ENCODE results near the gene SPAG4.

The SPAG4 gene

DNA sequence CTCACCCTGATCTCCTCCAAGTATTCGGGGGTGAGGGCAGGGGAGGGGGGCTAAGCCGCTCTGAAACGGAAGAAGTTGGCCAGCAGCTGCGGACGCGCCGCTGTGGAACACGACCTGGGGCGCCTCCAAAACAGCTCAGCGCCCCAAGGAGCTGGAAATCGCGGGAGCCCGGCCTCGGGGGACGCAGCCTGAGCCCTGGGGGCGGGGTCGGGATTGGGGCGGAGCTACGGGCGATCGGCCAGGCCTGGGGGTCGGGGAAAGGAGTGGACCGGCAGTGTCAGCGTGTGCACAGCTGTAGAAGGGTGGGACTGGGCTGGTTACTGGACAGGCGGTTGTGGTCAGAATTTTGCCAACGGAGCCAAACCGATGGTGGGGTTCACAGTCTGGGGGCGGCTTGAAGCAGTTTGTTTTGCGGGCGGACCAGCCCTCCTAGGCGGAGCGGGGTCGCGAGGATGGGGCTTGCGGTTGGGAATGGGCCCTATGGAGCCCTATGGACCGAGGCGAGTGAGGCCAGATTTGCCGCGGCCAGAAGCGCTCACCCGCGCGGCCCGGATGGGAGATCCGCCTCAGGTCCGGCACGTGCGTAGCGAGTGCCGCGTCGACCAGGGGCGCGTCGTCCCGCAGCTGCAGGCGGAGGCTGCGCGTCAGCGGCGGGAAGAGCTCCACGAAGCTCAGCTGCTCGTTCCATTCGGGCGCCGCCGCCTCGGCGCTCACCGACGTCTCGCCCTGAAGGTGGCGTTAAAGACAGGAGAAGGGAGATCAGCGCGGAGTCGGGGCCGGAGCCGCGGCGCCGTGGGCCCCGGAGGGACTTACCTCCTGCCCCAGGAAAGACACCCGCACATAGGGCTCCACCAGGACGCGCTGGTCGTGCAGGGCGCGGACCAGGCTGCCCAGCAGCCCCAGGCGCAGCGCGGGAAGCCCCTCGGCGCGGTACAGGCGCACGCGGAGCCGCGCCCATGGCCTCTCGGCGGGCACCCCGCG lies 14.3 kb upstream of the SPAG4 start:
- Histone ChIP-seq H3K4me1 (ENCODE audit: insufficient read depth, low read length) (no peaks in the 10 kb centered on the region), H3K4me3 (ENCODE audit: low read depth in 1 of 2, low read length in 2 of 2) (peak overlapping the region; percentile 45 to 78), H3K27me3 (ENCODE audit: control insufficient read depth in 1 of 2, insufficient read depth in 2 of 2, low read length in 2 of 2) (peaks cover 0 to 24% of the 10 kb centered on the region in 2 donors), H3K27ac (ENCODE audit: low read depth, low read length) (no peak overlapping the region), H3K36me3 (ENCODE audit: insufficient read depth, low read length) (no peaks in the 10 kb centered on the region), H3K9ac (ENCODE audit: low read length) (no peak overlapping the region), H3K9me3 (ENCODE audit: low read length) (no peaks in the 10 kb centered on the region)

DNA sequence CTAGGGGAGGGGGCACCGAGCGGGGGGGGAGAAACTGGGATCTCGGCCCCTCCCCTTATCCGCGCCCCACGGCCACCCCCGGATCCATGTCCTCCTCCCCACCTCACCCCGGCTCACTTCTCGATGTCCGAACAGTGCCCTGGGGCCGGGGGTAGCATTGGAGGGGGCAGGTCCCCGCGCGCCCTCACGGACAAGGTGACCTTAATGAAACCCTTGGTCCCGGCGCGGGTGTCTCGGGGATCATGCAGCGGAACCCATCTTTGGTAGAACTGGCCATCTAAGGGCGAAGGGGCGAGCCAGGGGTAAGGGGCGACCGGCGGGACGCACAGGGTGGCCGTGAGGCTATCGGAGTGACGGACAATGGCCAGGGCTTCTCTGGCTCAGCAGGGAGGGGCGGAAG lies 13.6 kb upstream of the SPAG4 start:
- Histone ChIP-seq H3K27me3 (ENCODE audit: control insufficient read depth in 1 of 2, insufficient read depth in 2 of 2, low read length in 2 of 2) (peaks cover 0 to 24% of the 10 kb centered on the region in 2 donors), H3K36me3 (ENCODE audit: insufficient read depth, low read length) (no peaks in the 10 kb centered on the region), H3K4me3 (ENCODE audit: low read depth in 1 of 2, low read length in 2 of 2) (peak overlapping the region; percentile 45 to 78), H3K9ac (ENCODE audit: low read length) (no peak overlapping the region), H3K9me3 (ENCODE audit: low read length) (no peaks in the 10 kb centered on the region), H3K4me1 (ENCODE audit: insufficient read depth, low read length) (no peaks in the 10 kb centered on the region), H3K27ac (ENCODE audit: low read depth, low read length) (no peak overlapping the region)

DNA sequence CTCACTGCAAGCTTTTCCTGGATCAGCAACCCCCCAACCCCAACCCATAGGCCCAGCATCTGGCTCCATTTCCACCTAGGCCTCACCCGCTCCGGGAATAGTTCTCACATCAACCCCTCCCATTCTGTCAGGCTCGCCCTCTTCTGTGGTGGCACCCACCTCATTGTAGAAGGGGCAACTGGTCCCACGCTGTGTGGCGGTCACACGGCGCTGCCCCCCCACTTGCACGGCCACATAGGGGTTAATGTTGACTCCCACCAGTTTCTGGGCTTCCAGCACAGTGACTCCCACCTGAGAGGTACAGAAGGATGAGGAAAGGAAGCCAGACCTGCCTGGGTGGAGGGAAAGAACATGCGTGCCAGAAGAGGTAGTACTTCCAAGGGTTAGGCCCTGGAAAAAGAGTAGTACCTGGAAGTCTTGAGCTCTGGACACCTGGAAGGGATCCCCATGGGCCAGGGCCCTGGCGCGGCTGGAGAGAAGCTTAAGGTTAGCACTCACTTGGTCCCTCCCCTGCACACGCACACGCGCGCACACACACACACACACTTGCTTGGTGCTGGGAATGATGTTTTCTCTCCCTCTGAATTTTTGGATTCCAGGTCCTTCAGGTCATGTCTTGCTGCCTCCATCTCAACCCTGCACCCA lies 12.7 kb upstream of the SPAG4 start:
- Histone ChIP-seq H3K9me3 (ENCODE audit: low read length) (no peaks in the 10 kb centered on the region), H3K4me1 (ENCODE audit: insufficient read depth, low read length) (no peaks in the 10 kb centered on the region), H3K4me3 (ENCODE audit: low read depth in 1 of 2, low read length in 2 of 2) (no peak overlapping the region), H3K27me3 (ENCODE audit: control insufficient read depth in 1 of 2, insufficient read depth in 2 of 2, low read length in 2 of 2) (peaks cover 0 to 24% of the 10 kb centered on the region in 2 donors), H3K27ac (ENCODE audit: low read depth, low read length) (no peak overlapping the region), H3K36me3 (ENCODE audit: insufficient read depth, low read length) (no peaks in the 10 kb centered on the region), H3K9ac (ENCODE audit: low read length) (no peak overlapping the region)

DNA sequence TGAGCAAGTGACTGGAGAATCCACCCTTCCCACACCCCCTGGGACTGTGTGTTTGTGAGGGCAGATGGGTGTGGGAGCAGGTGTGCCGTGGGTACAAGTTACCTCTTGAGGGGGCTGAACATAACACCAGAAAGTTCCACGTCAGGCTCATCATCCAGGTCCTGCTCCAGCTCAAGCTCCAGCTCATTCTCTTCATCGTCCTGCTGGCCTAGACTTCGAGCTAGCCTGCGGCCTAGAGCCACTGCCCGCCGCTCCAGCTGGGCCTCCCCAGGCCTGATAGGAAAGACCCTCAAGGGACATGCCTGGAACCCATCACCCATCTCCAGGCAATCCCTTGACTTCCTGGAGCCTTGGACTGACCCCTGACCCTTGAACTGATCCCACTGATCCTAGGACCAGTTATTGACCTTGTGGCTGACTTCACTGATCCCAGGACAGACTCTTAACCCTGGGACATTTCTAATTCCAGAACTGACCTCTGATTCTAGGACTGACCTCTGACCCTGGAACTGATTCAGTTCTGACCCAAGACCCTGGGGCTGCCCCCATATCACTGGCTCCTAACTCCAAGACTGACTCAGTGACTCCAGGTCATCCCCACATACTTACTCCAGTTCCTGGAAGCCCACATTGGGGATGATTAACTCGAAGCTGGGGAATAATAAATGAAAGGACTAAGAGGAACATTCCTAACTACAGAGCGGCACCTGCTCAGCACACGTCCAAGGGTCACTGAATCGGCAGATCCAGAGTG lies 11.8 kb upstream of the SPAG4 start:
- Histone ChIP-seq H3K9ac (ENCODE audit: low read length) (no peak overlapping the region), H3K4me1 (ENCODE audit: insufficient read depth, low read length) (no peaks in the 10 kb centered on the region), H3K27ac (ENCODE audit: low read depth, low read length) (no peak overlapping the region), H3K4me3 (ENCODE audit: low read depth in 1 of 2, low read length in 2 of 2) (no peak overlapping the region), H3K27me3 (ENCODE audit: control insufficient read depth in 1 of 2, insufficient read depth in 2 of 2, low read length in 2 of 2) (peaks cover 0 to 24% of the 10 kb centered on the region in 2 donors), H3K36me3 (ENCODE audit: insufficient read depth, low read length) (no peaks in the 10 kb centered on the region), H3K9me3 (ENCODE audit: low read length) (no peaks in the 10 kb centered on the region)

DNA sequence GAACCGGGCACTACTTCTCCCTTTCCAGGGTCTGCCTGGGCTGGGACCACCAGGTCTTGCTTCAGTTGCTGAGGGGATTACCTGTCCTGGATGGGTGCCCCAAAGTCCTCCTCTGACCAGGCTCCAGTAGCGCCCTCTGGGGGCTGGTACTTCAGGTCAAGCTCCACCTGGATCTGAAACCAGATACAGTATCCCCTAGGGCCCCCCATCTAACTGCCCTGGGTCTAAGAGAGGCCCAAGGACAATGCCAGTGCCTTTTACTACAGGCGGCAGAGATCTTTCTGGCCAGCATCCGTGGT lies 11.2 kb upstream of the SPAG4 start:
- peaks cover 0 to 24% of the 10 kb centered on the region in 2 donors for H3K27me3 ChIP-seq (ENCODE audit: control insufficient read depth in 1 of 2, insufficient read depth in 2 of 2, low read length in 2 of 2)
- no peak overlapping the region for H3K27ac ChIP-seq (ENCODE audit: low read depth, low read length)
- H3K9me3 ChIP-seq (ENCODE audit: low read length): no peaks in the 10 kb centered on the region
- no peak overlapping the region for H3K9ac ChIP-seq (ENCODE audit: low read length)
- H3K36me3 ChIP-seq (ENCODE audit: insufficient read depth, low read length): no peaks in the 10 kb centered on the region
- no peak overlapping the region for H3K4me3 ChIP-seq (ENCODE audit: low read depth in 1 of 2, low read length in 2 of 2)
- H3K4me1 ChIP-seq (ENCODE audit: insufficient read depth, low read length): no peaks in the 10 kb centered on the region

DNA sequence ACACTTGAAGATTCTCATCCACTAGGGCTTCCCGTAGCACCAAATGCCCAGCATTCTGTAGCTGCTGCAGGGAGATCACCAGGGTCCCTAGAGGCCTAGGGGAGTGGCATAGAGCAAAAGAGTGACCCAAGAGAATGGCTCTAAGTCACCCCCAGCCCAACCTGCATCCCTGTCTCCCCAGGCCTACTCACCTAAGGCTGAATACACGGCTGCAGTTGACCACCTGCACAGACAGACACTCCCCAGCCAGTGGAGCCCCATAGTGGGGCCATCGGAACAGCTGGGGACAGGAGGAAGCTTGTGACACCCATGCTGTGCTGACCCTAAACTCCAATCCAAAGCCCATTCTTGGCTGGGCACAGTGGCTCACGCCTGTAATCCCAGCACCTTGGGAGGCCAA lies 9.5 kb upstream of the SPAG4 start:
- no peaks in the 10 kb centered on the region for H3K36me3 ChIP-seq (ENCODE audit: insufficient read depth, low read length)
- H3K4me3 ChIP-seq (ENCODE audit: low read depth in 1 of 2, low read length in 2 of 2): no peak overlapping the region
- H3K9me3 ChIP-seq (ENCODE audit: low read length): no peaks in the 10 kb centered on the region
- no peak overlapping the region for H3K27ac ChIP-seq (ENCODE audit: low read depth, low read length)
- H3K9ac ChIP-seq (ENCODE audit: low read length): no peak overlapping the region
- peaks cover 0 to 7% of the 10 kb centered on the region in 2 donors for H3K27me3 ChIP-seq (ENCODE audit: control insufficient read depth in 1 of 2, insufficient read depth in 2 of 2, low read length in 2 of 2)
- no peaks in the 10 kb centered on the region for H3K4me1 ChIP-seq (ENCODE audit: insufficient read depth, low read length)

DNA sequence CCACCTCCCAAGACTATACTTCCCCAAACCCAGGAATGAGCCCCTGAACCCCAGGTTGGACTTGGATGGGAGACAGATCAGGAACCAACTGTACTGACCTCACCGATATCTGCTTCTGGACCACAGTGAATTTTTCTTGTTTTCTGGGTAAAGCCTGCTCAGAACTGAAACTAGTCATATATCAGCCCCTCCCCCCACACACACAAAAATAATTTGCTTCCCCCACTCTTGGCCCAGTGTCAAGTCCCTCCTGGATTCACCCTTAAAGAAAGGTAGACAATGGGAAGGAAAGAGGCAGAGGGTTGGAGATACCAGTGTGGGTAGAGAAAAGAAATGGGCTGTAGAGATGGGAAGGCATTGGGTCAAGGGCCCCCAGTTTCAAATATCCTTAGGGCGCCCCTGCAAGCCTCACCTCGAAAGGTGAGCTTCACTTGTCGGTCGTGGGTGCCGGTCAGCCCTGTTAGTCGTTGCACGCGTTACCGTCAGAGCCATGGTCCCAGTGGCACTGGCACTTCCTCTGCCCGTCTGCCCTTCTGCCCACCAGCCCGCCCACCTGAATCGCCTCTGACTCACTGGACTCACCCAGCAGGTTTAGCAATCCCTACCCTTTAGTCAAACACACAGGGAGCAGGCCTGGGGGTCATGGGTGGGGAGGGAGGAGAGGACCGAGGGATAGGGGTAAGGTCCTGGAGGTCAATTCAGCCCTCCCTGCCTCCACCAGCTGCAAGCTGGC lies 8.5 kb upstream of the SPAG4 start:
- Histone ChIP-seq H3K4me3 (ENCODE audit: low read depth in 1 of 2, low read length in 2 of 2) (no peak overlapping the region), H3K27me3 (ENCODE audit: control insufficient read depth in 1 of 2, insufficient read depth in 2 of 2, low read length in 2 of 2) (peaks cover 0 to 3% of the 10 kb centered on the region in 2 donors), H3K4me1 (ENCODE audit: insufficient read depth, low read length) (no peaks in the 10 kb centered on the region), H3K9me3 (ENCODE audit: low read length) (no peaks in the 10 kb centered on the region), H3K27ac (ENCODE audit: low read depth, low read length) (no peak overlapping the region), H3K9ac (ENCODE audit: low read length) (no peak overlapping the region), H3K36me3 (ENCODE audit: insufficient read depth, low read length) (no peaks in the 10 kb centered on the region)

DNA sequence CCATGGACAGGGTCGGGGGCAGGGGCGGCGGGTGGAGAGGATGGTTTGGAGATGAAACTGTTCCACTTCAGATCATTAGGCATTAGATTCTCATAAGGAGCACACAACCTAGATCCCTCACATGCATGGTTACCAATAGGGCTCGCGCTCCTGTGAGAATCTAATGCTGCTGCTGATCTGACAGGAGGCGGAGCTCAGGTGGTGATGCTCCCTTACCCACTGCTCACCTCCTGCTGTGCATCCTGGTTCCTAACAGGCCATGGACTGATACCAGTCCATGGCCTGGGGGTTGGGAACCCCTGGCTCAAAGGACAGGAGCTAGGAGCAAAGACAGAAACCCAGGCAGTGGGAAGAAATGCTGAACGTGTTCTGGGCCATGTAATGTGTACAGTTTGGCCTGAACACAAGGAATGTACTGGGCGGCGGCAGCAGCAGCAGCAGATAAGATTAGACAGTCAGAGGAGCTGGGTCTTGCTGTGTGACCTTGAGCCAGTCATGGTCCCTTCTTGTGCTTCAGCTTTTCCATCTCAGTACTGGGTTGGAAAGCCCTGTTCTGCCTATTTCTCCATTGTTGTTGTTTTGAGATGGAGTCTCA lies 4.7 kb upstream of the SPAG4 start:
- no peak overlapping the region for H3K4me3 ChIP-seq (ENCODE audit: low read depth in 1 of 2, low read length in 2 of 2)
- no peak overlapping the region for H3K27ac ChIP-seq (ENCODE audit: low read depth, low read length)
- H3K9ac ChIP-seq (ENCODE audit: low read length): no peak overlapping the region
- no peaks in the 10 kb centered on the region for H3K27me3 ChIP-seq (ENCODE audit: control insufficient read depth in 1 of 2, insufficient read depth in 2 of 2, low read length in 2 of 2)
- H3K9me3 ChIP-seq (ENCODE audit: low read length): no peaks in the 10 kb centered on the region
- H3K4me1 ChIP-seq (ENCODE audit: insufficient read depth, low read length): no peaks in the 10 kb centered on the region
- no peaks in the 10 kb centered on the region for H3K36me3 ChIP-seq (ENCODE audit: insufficient read depth, low read length)

DNA sequence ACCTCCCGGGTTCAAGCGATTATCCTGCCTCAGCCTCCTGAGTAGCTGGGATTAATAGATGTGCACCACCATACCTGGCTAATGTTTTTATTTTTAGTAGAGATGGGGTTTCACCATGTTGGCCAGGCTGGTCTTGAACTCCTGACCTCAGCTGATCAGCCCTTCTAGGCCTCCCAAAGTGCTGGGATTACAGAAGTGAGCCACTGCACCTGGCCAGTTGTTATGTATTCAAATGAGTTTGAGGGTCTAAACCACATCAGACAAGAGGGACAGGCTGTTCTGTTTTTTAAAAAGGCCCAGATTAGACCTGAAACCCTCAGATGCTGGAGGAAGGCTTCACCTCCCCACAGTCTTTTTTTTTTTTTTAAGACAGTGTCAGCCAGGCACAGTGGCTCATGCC lies 4.1 kb upstream of the SPAG4 start:
- Histone ChIP-seq H3K4me1 (ENCODE audit: insufficient read depth, low read length) (no peaks in the 10 kb centered on the region), H3K9ac (ENCODE audit: low read length) (no peak overlapping the region), H3K4me3 (ENCODE audit: low read depth in 1 of 2, low read length in 2 of 2) (no peak overlapping the region), H3K27ac (ENCODE audit: low read depth, low read length) (no peak overlapping the region), H3K27me3 (ENCODE audit: control insufficient read depth in 1 of 2, insufficient read depth in 2 of 2, low read length in 2 of 2) (no peaks in the 10 kb centered on the region), H3K36me3 (ENCODE audit: insufficient read depth, low read length) (no peaks in the 10 kb centered on the region), H3K9me3 (ENCODE audit: low read length) (no peaks in the 10 kb centered on the region)

DNA sequence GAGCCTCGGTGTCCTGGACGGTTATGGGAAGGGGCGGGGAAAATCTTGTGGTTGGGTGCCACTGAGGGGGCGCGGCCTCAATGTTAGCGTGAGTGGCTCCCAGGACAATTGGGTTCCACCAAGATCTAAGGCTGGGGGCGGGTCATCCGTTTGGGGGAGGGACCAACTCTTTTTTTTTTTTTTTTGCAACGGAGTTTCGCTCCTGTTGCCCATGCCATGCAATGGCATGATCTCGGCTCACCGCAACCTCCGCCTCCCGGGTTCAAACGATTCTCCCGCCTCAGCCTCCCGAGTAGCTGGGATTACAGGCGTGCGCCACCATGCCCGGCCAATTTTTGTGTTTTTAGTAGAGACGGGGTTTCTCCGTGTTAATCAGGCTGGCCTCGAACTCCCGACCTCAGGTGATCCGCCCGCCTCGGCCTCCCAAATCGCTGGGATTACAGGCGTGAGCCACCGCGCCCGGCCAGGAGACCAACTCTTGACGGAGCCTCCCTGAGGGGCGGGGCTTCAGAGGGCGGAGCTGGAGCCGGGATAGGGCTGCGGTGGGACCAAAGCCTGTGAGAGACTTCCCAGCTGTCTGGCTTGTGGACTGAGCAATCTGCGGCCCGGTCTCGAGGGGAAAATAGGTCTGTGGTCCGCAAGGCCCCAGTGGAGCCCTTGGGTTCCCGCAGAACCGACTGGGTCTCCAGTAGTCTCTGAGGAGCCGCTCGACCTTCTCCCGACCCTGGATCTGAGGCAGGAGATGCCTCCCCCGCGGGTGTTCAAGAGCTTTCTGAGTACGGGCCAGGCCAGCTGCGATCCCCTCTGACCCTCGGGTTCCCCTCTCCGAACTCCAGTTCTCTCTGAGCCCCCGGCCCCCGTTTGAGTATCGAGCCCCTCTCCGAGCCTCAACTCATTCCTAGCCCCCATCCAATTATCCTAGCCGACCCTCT lies 1.1 kb downstream of the SPAG4 start:
- no peak overlapping the region for H3K9ac ChIP-seq (ENCODE audit: low read length)
- H3K4me1 ChIP-seq (ENCODE audit: insufficient read depth, low read length): peaks cover 19% of the 10 kb centered on the region
- peak overlapping the region; percentile 91 for H3K27ac ChIP-seq (ENCODE audit: low read depth, low read length)
- H3K36me3 ChIP-seq (ENCODE audit: insufficient read depth, low read length): peaks cover 10% of the 10 kb centered on the region
- H3K9me3 ChIP-seq (ENCODE audit: low read length): no peaks in the 10 kb centered on the region
- H3K4me3 ChIP-seq (ENCODE audit: low read depth in 1 of 2, low read length in 2 of 2): peak overlapping the region; percentile 27 to 72
- no peaks in the 10 kb centered on the region for H3K27me3 ChIP-seq (ENCODE audit: control insufficient read depth in 1 of 2, insufficient read depth in 2 of 2, low read length in 2 of 2)
